Loucy (cell line): ENCODE data around the gene GPBAR1.

ENCODE experiments used
- H2AFZ ChIP-seq: fragments of 200-600 bp; sonication (generic); 2 replicates; pipeline ENCODE4 v1.6.0; 2016; ENCODE audit warnings: antibody characterized with exemption, mild to moderate bottlenecking, low read length, moderate library complexity
- H3F3A ChIP-seq: fragments of 200-600 bp; 2 replicates; pipeline ENCODE4 v1.6.0; 2016; ENCODE audit warnings: antibody characterized with exemption, low read depth, mild to moderate bottlenecking
- H3K27me3 ChIP-seq: fragments of 200-600 bp; sonication (generic); 2 replicates; pipeline ENCODE4 v1.6.1; 2014; ENCODE audit warnings: low read length, mild to moderate bottlenecking; ENCODE audit not compliant: insufficient read depth, poor library complexity, severe bottlenecking
- H3K36me3 ChIP-seq: fragments of 200-600 bp; sonication (generic); 2 replicates; pipeline ENCODE4 v1.6.1; 2016; ENCODE audit warnings: low read length; ENCODE audit not compliant: insufficient read depth
- H3K4me1 ChIP-seq: fragments of 200-600 bp; sonication (generic); 2 replicates; pipeline ENCODE4 v1.5.1; 2014; ENCODE audit warnings: low read length, mild to moderate bottlenecking; ENCODE audit not compliant: insufficient read depth, poor library complexity, severe bottlenecking
- H3K4me2 ChIP-seq: fragments of 200-600 bp; sonication (generic); 2 replicates; pipeline ENCODE4 v1.6.0; 2014; ENCODE audit warnings: antibody characterized with exemption, low read length, low read depth, mild to moderate bottlenecking; ENCODE audit not compliant: poor library complexity, severe bottlenecking
- H3K4me3 ChIP-seq: fragments of 200-600 bp; sonication (generic); 2 replicates; pipeline ENCODE4 v1.5.1; 2014; ENCODE audit warnings: low read length, mild to moderate bottlenecking, mixed read lengths; ENCODE audit not compliant: poor library complexity, severe bottlenecking
- H3K79me2 ChIP-seq: fragments of 200-600 bp; sonication (generic); 2 replicates; pipeline ENCODE4 v1.6.1; 2014; ENCODE audit warnings: low read length; ENCODE audit not compliant: insufficient read depth
- H3K9ac ChIP-seq: fragments of 200-600 bp; sonication (generic); 2 replicates; pipeline ENCODE4 v1.6.0; 2014; ENCODE audit warnings: mild to moderate bottlenecking, low read depth, low read length, moderate library complexity; ENCODE audit not compliant: poor library complexity, severe bottlenecking
- H3K9me2 ChIP-seq: fragments of 200-600 bp; sonication (generic); replicated peaks from 2 replicates; pipeline ENCODE4 v1.6.1; 2016; ENCODE audit warnings: low read depth, low read length, mixed read lengths
- H3K9me3 ChIP-seq: fragments of 200-600 bp; sonication (generic); 2 replicates; pipeline ENCODE4 v1.6.1; 2014; ENCODE audit warnings: mild to moderate bottlenecking, antibody characterized with exemption, low read length, low read depth; ENCODE audit not compliant: insufficient read depth
- H4K20me1 ChIP-seq: fragments of 200-600 bp; sonication (generic); 2 replicates; pipeline ENCODE4 v1.6.0; 2014; ENCODE audit warnings: antibody characterized with exemption, low read length, mild to moderate bottlenecking; ENCODE audit not compliant: insufficient read depth, poor library complexity, severe bottlenecking
- EZH2phosphoT487 ChIP-seq: fragments of 200-600 bp; IDR thresholded peaks from 2 replicates; pipeline ENCODE4 v1.6.1; 2018; ENCODE audit warnings: antibody characterized with exemption, mild to moderate bottlenecking, moderate library complexity, borderline replicate concordance
- TF ChIP-seq, protein P1 (sequence below): fragments of 200-600 bp; sonication (generic); conservative IDR thresholded peaks from 2 replicates; pipeline ENCODE4 v1.5.1; 2014; ENCODE audit warnings: mild to moderate bottlenecking, antibody characterized with exemption, low read length

Gene GPBAR1

GRCh38 chr2:218295029-218295428 is 34.2 kb downstream of the GPBAR1 start:
- Histone ChIP-seq H3F3A (no peaks in the 10 kb centered on the region), H3K4me1 (no peaks in the 10 kb centered on the region), H3K4me2 (no peak overlapping the region), H3K4me3 (no peak overlapping the region), H3K36me3 (no peaks in the 10 kb centered on the region), H2AFZ (no peak overlapping the region; the same call in 1 of the 2 replicates), H3K9ac (no peak overlapping the region), H4K20me1 (no peaks in the 10 kb centered on the region), H3K79me2 (no peaks in the 10 kb centered on the region), H3K9me2 (no peaks in the 10 kb centered on the region), H3K9me3 (no peaks in the 10 kb centered on the region), H3K27me3 (no peaks in the 10 kb centered on the region)
- no peak for TF ChIP-seq EZH2phosphoT487
- TF ChIP-seq, protein P1, sequence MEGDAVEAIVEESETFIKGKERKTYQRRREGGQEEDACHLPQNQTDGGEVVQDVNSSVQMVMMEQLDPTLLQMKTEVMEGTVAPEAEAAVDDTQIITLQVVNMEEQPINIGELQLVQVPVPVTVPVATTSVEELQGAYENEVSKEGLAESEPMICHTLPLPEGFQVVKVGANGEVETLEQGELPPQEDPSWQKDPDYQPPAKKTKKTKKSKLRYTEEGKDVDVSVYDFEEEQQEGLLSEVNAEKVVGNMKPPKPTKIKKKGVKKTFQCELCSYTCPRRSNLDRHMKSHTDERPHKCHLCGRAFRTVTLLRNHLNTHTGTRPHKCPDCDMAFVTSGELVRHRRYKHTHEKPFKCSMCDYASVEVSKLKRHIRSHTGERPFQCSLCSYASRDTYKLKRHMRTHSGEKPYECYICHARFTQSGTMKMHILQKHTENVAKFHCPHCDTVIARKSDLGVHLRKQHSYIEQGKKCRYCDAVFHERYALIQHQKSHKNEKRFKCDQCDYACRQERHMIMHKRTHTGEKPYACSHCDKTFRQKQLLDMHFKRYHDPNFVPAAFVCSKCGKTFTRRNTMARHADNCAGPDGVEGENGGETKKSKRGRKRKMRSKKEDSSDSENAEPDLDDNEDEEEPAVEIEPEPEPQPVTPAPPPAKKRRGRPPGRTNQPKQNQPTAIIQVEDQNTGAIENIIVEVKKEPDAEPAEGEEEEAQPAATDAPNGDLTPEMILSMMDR, result no peak

- Histone ChIP-seq H3K4me3 (no peak overlapping the region), H3K9me3 (no peaks in the 10 kb centered on the region), H3K9me2 (no peaks in the 10 kb centered on the region), H3K27me3 (no peaks in the 10 kb centered on the region), H3K4me1 (peaks cover 2% of the 10 kb centered on the region), H2AFZ (no peak overlapping the region), H3F3A (no peaks in the 10 kb centered on the region), H4K20me1 (no peaks in the 10 kb centered on the region), H3K9ac (no peak overlapping the region), H3K36me3 (no peaks in the 10 kb centered on the region), H3K4me2 (no peak overlapping the region), H3K79me2 (no peaks in the 10 kb centered on the region)
- no peak for TF ChIP-seq EZH2phosphoT487
- TF ChIP-seq, protein P1, result no peak
These were observed 35.4 kb downstream of the GPBAR1 start for GRCh38 chr2:218296200-218296599.

- Histone ChIP-seq H3K27me3 (no peaks in the 10 kb centered on the region), H3K9me2 (no peaks in the 10 kb centered on the region), H3K79me2 (no peaks in the 10 kb centered on the region), H3F3A (no peaks in the 10 kb centered on the region), H3K9ac (no peak overlapping the region), H3K36me3 (no peaks in the 10 kb centered on the region), H4K20me1 (no peaks in the 10 kb centered on the region), H3K4me3 (no peak overlapping the region), H2AFZ (no peak overlapping the region), H3K9me3 (no peaks in the 10 kb centered on the region), H3K4me2 (no peak overlapping the region), H3K4me1 (peaks cover 2% of the 10 kb centered on the region)
- TF ChIP-seq, protein P1, result no peak
- TF ChIP-seq EZH2phosphoT487, result no peak
These were observed 36.0 kb downstream of the GPBAR1 start for GRCh38 chr2:218296847-218297246.
